HL-60 (cell line): ENCODE data around the gene CD200R1L.

ENCODE experiments used
- DNase-seq, 2 experiments: peaks; one replicate each; pipeline ENCODE4 v3.0.0-alpha.2; 2010 to 2020; ENCODE audit warnings: low read depth in 1 of 2, low spot score in 1 of 2
- H3K27ac ChIP-seq: fragments of 250-450 bp; sonication (Bioruptor Pico); replicated peaks from 2 replicates; pipeline ENCODE4 v1.5.1; 2020; ENCODE audit warnings: mild to moderate bottlenecking, moderate library complexity
- H3K27me3 ChIP-seq: fragments of 250-450 bp; sonication (Bioruptor Pico); 2 replicates; pipeline ENCODE4 v1.5.1; 2021; ENCODE audit warnings: mild to moderate bottlenecking, moderate library complexity; ENCODE audit not compliant: insufficient read depth, poor library complexity, severe bottlenecking
- H3K4me3 ChIP-seq: replicated peaks from 2 replicates; pipeline ENCODE4 v1.5.1; 2011; ENCODE audit warnings: mild to moderate bottlenecking, control low read depth, low read length; ENCODE audit not compliant: insufficient read depth
- GABPA ChIP-seq: IDR thresholded peaks from 2 replicates; pipeline ENCODE4 v1.6.1; 2012; ENCODE audit warnings: low read depth
- POLR2AphosphoS5 ChIP-seq: IDR thresholded peaks from 2 replicates; pipeline ENCODE4 v1.6.1; 2012; ENCODE audit warnings: low read depth
- SPI1 ChIP-seq: IDR thresholded peaks from 2 replicates; pipeline ENCODE4 v1.6.1; 2012; ENCODE audit warnings: low read depth, mild to moderate bottlenecking, borderline replicate concordance
- TF ChIP-seq, protein P1 (sequence below): IDR thresholded peaks from 2 replicates; pipeline ENCODE4 v1.6.1; 2012; ENCODE audit warnings: low read depth; ENCODE audit not compliant: insufficient replicate concordance
- TF ChIP-seq, protein P2 (sequence below): IDR thresholded peaks from one replicate; pipeline ENCODE4 v1.5.1; 2011; ENCODE audit warnings: low read length, control low read depth, inconsistent platforms; ENCODE audit not compliant: insufficient read depth

CD200R1L gene

GRCh38 chr3:112871735-112872134, 25.1 kb upstream of the CD200R1L start:
- Histone ChIP-seq H3K27ac (no peak overlapping the region), H3K27me3 (no peaks in the 10 kb centered on the region), H3K4me3 (no peak overlapping the region)
- DNase-seq, result no peak
- TF ChIP-seq, protein P1, sequence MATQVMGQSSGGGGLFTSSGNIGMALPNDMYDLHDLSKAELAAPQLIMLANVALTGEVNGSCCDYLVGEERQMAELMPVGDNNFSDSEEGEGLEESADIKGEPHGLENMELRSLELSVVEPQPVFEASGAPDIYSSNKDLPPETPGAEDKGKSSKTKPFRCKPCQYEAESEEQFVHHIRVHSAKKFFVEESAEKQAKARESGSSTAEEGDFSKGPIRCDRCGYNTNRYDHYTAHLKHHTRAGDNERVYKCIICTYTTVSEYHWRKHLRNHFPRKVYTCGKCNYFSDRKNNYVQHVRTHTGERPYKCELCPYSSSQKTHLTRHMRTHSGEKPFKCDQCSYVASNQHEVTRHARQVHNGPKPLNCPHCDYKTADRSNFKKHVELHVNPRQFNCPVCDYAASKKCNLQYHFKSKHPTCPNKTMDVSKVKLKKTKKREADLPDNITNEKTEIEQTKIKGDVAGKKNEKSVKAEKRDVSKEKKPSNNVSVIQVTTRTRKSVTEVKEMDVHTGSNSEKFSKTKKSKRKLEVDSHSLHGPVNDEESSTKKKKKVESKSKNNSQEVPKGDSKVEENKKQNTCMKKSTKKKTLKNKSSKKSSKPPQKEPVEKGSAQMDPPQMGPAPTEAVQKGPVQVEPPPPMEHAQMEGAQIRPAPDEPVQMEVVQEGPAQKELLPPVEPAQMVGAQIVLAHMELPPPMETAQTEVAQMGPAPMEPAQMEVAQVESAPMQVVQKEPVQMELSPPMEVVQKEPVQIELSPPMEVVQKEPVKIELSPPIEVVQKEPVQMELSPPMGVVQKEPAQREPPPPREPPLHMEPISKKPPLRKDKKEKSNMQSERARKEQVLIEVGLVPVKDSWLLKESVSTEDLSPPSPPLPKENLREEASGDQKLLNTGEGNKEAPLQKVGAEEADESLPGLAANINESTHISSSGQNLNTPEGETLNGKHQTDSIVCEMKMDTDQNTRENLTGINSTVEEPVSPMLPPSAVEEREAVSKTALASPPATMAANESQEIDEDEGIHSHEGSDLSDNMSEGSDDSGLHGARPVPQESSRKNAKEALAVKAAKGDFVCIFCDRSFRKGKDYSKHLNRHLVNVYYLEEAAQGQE, result no peak
- TF ChIP-seq, protein P2, sequence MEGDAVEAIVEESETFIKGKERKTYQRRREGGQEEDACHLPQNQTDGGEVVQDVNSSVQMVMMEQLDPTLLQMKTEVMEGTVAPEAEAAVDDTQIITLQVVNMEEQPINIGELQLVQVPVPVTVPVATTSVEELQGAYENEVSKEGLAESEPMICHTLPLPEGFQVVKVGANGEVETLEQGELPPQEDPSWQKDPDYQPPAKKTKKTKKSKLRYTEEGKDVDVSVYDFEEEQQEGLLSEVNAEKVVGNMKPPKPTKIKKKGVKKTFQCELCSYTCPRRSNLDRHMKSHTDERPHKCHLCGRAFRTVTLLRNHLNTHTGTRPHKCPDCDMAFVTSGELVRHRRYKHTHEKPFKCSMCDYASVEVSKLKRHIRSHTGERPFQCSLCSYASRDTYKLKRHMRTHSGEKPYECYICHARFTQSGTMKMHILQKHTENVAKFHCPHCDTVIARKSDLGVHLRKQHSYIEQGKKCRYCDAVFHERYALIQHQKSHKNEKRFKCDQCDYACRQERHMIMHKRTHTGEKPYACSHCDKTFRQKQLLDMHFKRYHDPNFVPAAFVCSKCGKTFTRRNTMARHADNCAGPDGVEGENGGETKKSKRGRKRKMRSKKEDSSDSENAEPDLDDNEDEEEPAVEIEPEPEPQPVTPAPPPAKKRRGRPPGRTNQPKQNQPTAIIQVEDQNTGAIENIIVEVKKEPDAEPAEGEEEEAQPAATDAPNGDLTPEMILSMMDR, result no peak
- TF ChIP-seq SPI1 (no peak), GABPA (no peak), POLR2AphosphoS5 (no peak)

DNA sequence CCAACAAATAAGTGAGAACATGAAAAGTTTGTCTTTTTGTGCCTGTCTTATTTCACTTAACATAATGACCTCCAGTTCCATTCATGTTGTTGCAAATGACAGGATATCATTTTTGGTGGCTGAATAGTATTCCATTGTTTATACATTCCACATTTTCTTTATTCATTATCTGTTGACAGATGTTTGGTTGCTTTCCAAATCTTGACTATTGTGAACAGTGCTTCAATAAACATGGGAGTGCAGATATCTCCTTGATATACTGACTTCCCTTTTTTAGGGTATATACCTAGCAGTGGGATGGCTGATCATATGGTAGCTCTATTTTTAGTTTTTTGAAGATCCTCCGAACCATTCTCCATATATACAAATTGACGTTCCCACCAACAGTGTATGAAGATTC, 19.1 kb upstream of the CD200R1L start:
- TF ChIP-seq, protein P2, result no peak
- no peak for TF ChIP-seq POLR2AphosphoS5
- TF ChIP-seq SPI1, result peak; percentile 71
- no peak overlapping the region for H3K27ac ChIP-seq
- no peak for DNase-seq
- H3K27me3 ChIP-seq, result no peaks in the 10 kb centered on the region
- no peak overlapping the region for H3K4me3 ChIP-seq

DNA sequence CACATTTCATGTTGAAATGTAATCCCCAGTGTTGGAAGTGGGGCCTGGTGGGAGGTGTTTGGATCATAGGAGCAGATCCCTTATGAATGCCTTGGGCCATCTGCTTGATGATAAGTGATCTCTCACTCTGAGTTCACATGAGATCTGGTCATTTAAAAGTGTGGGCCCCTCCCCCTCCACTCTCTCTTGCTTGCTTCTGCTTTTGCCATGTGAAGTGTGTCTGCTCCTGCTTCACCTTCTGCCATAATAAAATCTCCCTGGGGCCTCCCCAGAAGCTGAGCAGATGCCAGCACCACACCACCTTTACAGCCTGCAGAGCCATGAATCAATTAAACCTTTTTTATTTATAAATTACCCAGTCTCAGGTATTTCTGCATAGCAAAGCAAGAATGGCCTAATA, 14.2 kb upstream of the CD200R1L start:
- peak in 1 of 2 experiments; percentile 52 for DNase-seq
- H3K27ac ChIP-seq, result no peak overlapping the region
- TF ChIP-seq SPI1, result no peak
- no peak for TF ChIP-seq GABPA
- TF ChIP-seq, protein P1, result no peak
- TF ChIP-seq POLR2AphosphoS5, result no peak
- TF ChIP-seq, protein P2, result no peak

DNA sequence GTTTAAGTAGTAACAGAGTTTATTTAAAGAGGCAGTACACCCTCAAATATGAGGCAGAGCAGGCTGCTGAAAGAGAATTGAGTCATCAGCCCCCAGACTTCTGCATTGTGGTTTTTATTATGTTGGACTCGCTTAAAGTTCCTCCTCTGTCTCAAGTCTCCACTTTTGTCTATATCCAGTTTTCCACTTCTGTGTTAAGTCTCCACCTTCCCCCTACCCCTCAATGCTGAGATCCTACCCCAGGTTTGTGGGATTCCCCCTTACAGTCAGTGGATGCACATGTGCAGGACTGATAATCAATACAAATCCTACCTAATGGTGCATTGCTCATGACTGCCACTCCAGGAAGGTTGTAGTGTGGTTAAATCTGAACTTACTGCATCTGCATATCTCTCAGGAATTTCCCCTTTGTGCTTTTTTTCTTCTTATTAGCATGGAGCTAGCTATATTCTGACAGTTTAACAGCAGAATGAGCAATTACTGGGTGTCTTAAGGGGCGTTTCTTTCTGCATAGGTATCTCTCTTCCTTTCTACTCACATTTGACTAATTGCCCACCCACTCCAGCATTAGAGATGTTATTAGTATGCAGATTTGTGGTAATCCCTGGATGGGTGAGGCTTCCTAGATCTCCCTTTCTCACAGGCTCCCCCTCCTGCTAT, 11.9 kb upstream of the CD200R1L start:
- H3K4me3 ChIP-seq, result peak overlapping the region; percentile 25
- peak; percentile 30 to 84 for DNase-seq
- no peaks in the 10 kb centered on the region for H3K27me3 ChIP-seq
- no peak for TF ChIP-seq GABPA
- TF ChIP-seq, protein P1, result no peak
- TF ChIP-seq, protein P2, result no peak
- TF ChIP-seq SPI1, result peak; percentile 79; the same call in 1 of the 2 replicates
- peak overlapping the region; percentile 70 for H3K27ac ChIP-seq

More for the DNA sequence above, 14.2 kb upstream of the CD200R1L start:
- no peaks in the 10 kb centered on the region for H3K27me3 ChIP-seq
- H3K4me3 ChIP-seq, result no peak overlapping the region
